ENCODE results near the gene BCKDHB. TPM values are rescaled to one million over a fixed set of nuclear protein-coding genes. Genes with fewer than 3 reads are reported as not detected.

The BCKDHB gene
- total and polyA plus RNA-seq, 2 donors (not counting 3 experiments of a cell fraction or from before 2014, with no cell fraction given), result 5.6 to 12.2 TPM

GRCh38 chr6:80196906-80197305, 90.4 kb downstream of the BCKDHB start:
- Histone ChIP-seq H3K4me2 (ENCODE audit: insufficient read depth, low read length) (no peak overlapping the region), H3K4me3 (replicated peaks in 1 of 3; ENCODE audit: insufficient read depth in 1 of 3, low read depth in 1 of 3, low read length in 3 of 3) (no peak overlapping the region), H3K9ac (replicated peaks; ENCODE audit: extremely low read depth, insufficient read depth, low read length) (no peak overlapping the region), H3K27ac (ENCODE audit: insufficient read depth, low read depth, low read length) (no peak overlapping the region), H3K27me3 (ENCODE audit: control insufficient read depth in 2 of 2, insufficient read depth in 2 of 2, low read length in 2 of 2) (no peaks in the 10 kb centered on the region), H3K36me3 (ENCODE audit: control insufficient read depth in 2 of 2, extremely low read depth in 1 of 2, insufficient read depth in 2 of 2, low read length in 2 of 2) (no peaks in the 10 kb centered on the region), H3K79me2 (ENCODE audit: control insufficient read depth, insufficient read depth, low read length) (no peaks in the 10 kb centered on the region), H4K20me1 (replicated peaks; ENCODE audit: control insufficient read depth, extremely low read depth, insufficient read depth, low read length) (no peaks in the 10 kb centered on the region), H2AFZ (ENCODE audit: low read depth, low read length) (no peak overlapping the region), H3K9me3 (replicated peaks; ENCODE audit: control insufficient read depth, insufficient read depth, low read length) (no peaks in the 10 kb centered on the region), H3K4me1 (ENCODE audit: control insufficient read depth, extremely low read depth, insufficient read depth, low read length) (no peaks in the 10 kb centered on the region), H3K9me1 (replicated peaks; ENCODE audit: control insufficient read depth, extremely low read depth, insufficient read depth, low read length) (no peaks in the 10 kb centered on the region)
- BruUV-seq (replicated peaks), result no TSS peak
- CTCF ChIA-PET, result interaction anchor here (1.6 kb wide), 1 partner anchor 17 kb away, joined by 4 read pairs; no protein-coding TSS in a partner anchor
- dilution Hi-C loops (cut with MboI; ENCODE audit: extremely low pct_ligation_motif_present, low sequenced_read_pairs) (no loop called here), intact Hi-C loops (cut with micrococcal nuclease) (no loop called here)
- POLR2A ChIA-PET, result no interaction called here
- FAIRE-seq (no peak), DNase-seq (ENCODE audit: low read depth, low spot score) (no peak)
- TF ChIP-seq MYC (IDR thresholded peaks at IDR 0.05; ENCODE audit: low read depth, low read length) (no peak), POLR2AphosphoS5 (IDR thresholded peaks at IDR 0.05; ENCODE audit: insufficient read depth, low read depth, low read length) (no peak), POLR2A (IDR thresholded peaks at IDR 0.05; ENCODE audit: low read depth, low read length) (no peak), CTCF (IDR thresholded peaks at IDR 0.05; ENCODE audit: extremely low read depth in 1 of 2, insufficient read depth in 1 of 2, low read depth in 1 of 2, low read length in 2 of 2) (no peak), JUN (IDR thresholded peaks at IDR 0.05; ENCODE audit: borderline replicate concordance, insufficient read depth, insufficient read length, low read depth) (no peak), EZH2 (IDR thresholded peaks at IDR 0.05; ENCODE audit: borderline replicate concordance, low read depth, low read length, severe bottlenecking) (no peak), GATA2 (IDR thresholded peaks at IDR 0.05; ENCODE audit: insufficient read depth, insufficient read length, low read depth, low read length) (no peak), FOS (IDR thresholded peaks at IDR 0.05; ENCODE audit: borderline replicate concordance, insufficient read depth, low read length) (no peak)
- TF ChIP-seq, protein P1, sequence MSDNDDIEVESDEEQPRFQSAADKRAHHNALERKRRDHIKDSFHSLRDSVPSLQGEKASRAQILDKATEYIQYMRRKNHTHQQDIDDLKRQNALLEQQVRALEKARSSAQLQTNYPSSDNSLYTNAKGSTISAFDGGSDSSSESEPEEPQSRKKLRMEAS (IDR thresholded peaks at IDR 0.05; ENCODE audit: insufficient read depth, insufficient read length), result no peak

Measured in endothelial cell of umbilical vein (primary cell).